C4-2B (cell line): ENCODE results near the gene SLCO4C1.

ENCODE experiments used
- ZFX ChIP-seq: fragments of 450-650 bp; IDR thresholded peaks from 2 replicates; pipeline ENCODE4 v1.6.1; 2017
- TF ChIP-seq, protein P1 (sequence below): fragments of 450-650 bp; conservative IDR thresholded peaks from 2 replicates; pipeline ENCODE4 v1.5.1; 2017; ENCODE audit warnings: mild to moderate bottlenecking

- TF ChIP-seq, protein P1, sequence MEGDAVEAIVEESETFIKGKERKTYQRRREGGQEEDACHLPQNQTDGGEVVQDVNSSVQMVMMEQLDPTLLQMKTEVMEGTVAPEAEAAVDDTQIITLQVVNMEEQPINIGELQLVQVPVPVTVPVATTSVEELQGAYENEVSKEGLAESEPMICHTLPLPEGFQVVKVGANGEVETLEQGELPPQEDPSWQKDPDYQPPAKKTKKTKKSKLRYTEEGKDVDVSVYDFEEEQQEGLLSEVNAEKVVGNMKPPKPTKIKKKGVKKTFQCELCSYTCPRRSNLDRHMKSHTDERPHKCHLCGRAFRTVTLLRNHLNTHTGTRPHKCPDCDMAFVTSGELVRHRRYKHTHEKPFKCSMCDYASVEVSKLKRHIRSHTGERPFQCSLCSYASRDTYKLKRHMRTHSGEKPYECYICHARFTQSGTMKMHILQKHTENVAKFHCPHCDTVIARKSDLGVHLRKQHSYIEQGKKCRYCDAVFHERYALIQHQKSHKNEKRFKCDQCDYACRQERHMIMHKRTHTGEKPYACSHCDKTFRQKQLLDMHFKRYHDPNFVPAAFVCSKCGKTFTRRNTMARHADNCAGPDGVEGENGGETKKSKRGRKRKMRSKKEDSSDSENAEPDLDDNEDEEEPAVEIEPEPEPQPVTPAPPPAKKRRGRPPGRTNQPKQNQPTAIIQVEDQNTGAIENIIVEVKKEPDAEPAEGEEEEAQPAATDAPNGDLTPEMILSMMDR, result no peak
- no peak for TF ChIP-seq ZFX
These were observed 84.9 kb downstream of the SLCO4C1 start for GRCh38 chr5:102211165-102211564.
